Astrocyte (in vitro differentiated cells and primary cell): ENCODE results near the gene MTUS2. TPM values are rescaled to one million over a fixed set of nuclear protein-coding genes. Genes with fewer than 3 reads are reported as not detected.

ENCODE experiments used
- DNase-seq: peaks from one replicate; pipeline ENCODE4 v3.0.0-alpha.2; 2010; ENCODE audit warnings: low read depth
- FAIRE-seq: peaks from 2 replicates; lab custom pipeline; 2011; peaks lifted over from hg19 to GRCh38; lab: Jason Lieb, UNC
- H2AFZ ChIP-seq: 2 replicates; pipeline ENCODE4 v1.6.0; 2012; ENCODE audit warnings: low read depth, low read length, inconsistent platforms
- H3K27ac ChIP-seq: 2 replicates; pipeline ENCODE4 v1.5.1; 2011; ENCODE audit warnings: low read depth, low read length, inconsistent platforms
- H3K27me3 ChIP-seq: 2 replicates; pipeline ENCODE4 v1.6.0; 2011; ENCODE audit warnings: low read length, inconsistent platforms; ENCODE audit not compliant: insufficient read depth
- H3K36me3 ChIP-seq: 2 replicates; pipeline ENCODE4 v1.5.1; 2011; ENCODE audit warnings: low read length, inconsistent platforms; ENCODE audit not compliant: insufficient read depth
- H3K4me1 ChIP-seq: 2 replicates; pipeline ENCODE4 v1.5.1; 2011; ENCODE audit warnings: low read length, inconsistent platforms; ENCODE audit not compliant: insufficient read depth
- H3K4me2 ChIP-seq: 2 replicates; pipeline ENCODE4 v1.6.0; 2012; ENCODE audit warnings: low read length, inconsistent platforms
- H3K4me3 ChIP-seq: 2 replicates; pipeline ENCODE4 v1.5.1; 2011; ENCODE audit warnings: low read depth, mild to moderate bottlenecking, low read length, inconsistent platforms; ENCODE audit not compliant: insufficient read depth
- H3K79me2 ChIP-seq: 2 replicates; pipeline ENCODE4 v1.6.0; 2012; ENCODE audit warnings: mild to moderate bottlenecking, low read length, inconsistent platforms; ENCODE audit not compliant: insufficient read depth
- H3K9ac ChIP-seq: 2 replicates; pipeline ENCODE4 v1.6.0; 2012; ENCODE audit warnings: mild to moderate bottlenecking, low read length, inconsistent platforms
- H3K9me3 ChIP-seq: 2 replicates; pipeline ENCODE4 v1.5.1; 2012; ENCODE audit warnings: low read depth, mild to moderate bottlenecking, low read length, inconsistent platforms; ENCODE audit not compliant: insufficient read depth
- H4K20me1 ChIP-seq: 2 replicates; pipeline ENCODE4 v1.6.0; 2012; ENCODE audit warnings: low read length, inconsistent platforms; ENCODE audit not compliant: insufficient read depth
- H3K27ac Mint-ChIP-seq: one replicate; pipeline ENCODE4 v1.8.0; 2021; ENCODE audit warnings: mild to moderate bottlenecking, mixed read lengths; ENCODE audit not compliant: unreplicated experiment
- H3K27me3 Mint-ChIP-seq: one replicate; pipeline ENCODE4 v1.8.0; 2021; ENCODE audit warnings: low read depth, mixed read lengths; ENCODE audit not compliant: unreplicated experiment
- H3K36me3 Mint-ChIP-seq: one replicate; pipeline ENCODE4 v1.8.0; 2021; ENCODE audit warnings: low read depth, mixed read lengths; ENCODE audit not compliant: unreplicated experiment
- H3K4me1 Mint-ChIP-seq: one replicate; pipeline ENCODE4 v1.8.0; 2021; ENCODE audit warnings: low read depth, mixed read lengths; ENCODE audit not compliant: unreplicated experiment
- H3K4me3 Mint-ChIP-seq: one replicate; pipeline ENCODE4 v1.8.0; 2021; ENCODE audit warnings: mild to moderate bottlenecking, moderate library complexity, mixed read lengths; ENCODE audit not compliant: unreplicated experiment
- H3K9me3 Mint-ChIP-seq: one replicate; pipeline ENCODE4 v1.8.0; 2021; ENCODE audit warnings: mild to moderate bottlenecking, mixed read lengths; ENCODE audit not compliant: unreplicated experiment
- EZH2 ChIP-seq: IDR thresholded peaks from 2 replicates; pipeline ENCODE4 v1.6.1; 2012; ENCODE audit warnings: mild to moderate bottlenecking, low read length, inconsistent platforms; ENCODE audit not compliant: insufficient read depth
- total RNA-seq: library from RNA; stranded (reverse); gene quantifications from 2 replicates; pipeline ENCODE4 v1.2.1, GENCODE V29; 2021
- TF ChIP-seq, protein P1 (sequence below): IDR thresholded peaks from 2 replicates; pipeline ENCODE4 v1.5.1; 2011; ENCODE audit warnings: low read depth, mild to moderate bottlenecking, inconsistent platforms, low read length, moderate library complexity; ENCODE audit not compliant: insufficient read depth

The MTUS2 gene
- total RNA-seq, 1 donor from 2014 or later, result 0.50 TPM

GRCh38 chr13:29185926-29186325 lies 365.8 kb downstream of the MTUS2 start:
- TF ChIP-seq, protein P1, sequence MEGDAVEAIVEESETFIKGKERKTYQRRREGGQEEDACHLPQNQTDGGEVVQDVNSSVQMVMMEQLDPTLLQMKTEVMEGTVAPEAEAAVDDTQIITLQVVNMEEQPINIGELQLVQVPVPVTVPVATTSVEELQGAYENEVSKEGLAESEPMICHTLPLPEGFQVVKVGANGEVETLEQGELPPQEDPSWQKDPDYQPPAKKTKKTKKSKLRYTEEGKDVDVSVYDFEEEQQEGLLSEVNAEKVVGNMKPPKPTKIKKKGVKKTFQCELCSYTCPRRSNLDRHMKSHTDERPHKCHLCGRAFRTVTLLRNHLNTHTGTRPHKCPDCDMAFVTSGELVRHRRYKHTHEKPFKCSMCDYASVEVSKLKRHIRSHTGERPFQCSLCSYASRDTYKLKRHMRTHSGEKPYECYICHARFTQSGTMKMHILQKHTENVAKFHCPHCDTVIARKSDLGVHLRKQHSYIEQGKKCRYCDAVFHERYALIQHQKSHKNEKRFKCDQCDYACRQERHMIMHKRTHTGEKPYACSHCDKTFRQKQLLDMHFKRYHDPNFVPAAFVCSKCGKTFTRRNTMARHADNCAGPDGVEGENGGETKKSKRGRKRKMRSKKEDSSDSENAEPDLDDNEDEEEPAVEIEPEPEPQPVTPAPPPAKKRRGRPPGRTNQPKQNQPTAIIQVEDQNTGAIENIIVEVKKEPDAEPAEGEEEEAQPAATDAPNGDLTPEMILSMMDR, result no peak
- TF ChIP-seq EZH2, result no peak
- H3K4me2 ChIP-seq, result no peak overlapping the region
- H2AFZ ChIP-seq, result no peak overlapping the region
- H3K4me1 Mint-ChIP-seq, result no peaks in the 10 kb centered on the region
- H3K36me3 Mint-ChIP-seq, result no peaks in the 10 kb centered on the region
- H4K20me1 ChIP-seq, result no peaks in the 10 kb centered on the region
- H3K27me3 Mint-ChIP-seq, result peaks cover 2% of the 10 kb centered on the region
- H3K27ac ChIP-seq, result no peak overlapping the region
- no peak for DNase-seq
- no peaks in the 10 kb centered on the region for H3K27me3 ChIP-seq
- H3K9me3 ChIP-seq, result peaks cover 4% of the 10 kb centered on the region
- H3K36me3 ChIP-seq, result no peaks in the 10 kb centered on the region
- no peak overlapping the region for H3K27ac Mint-ChIP-seq
- no peak overlapping the region for H3K4me3 Mint-ChIP-seq
- no peak overlapping the region for H3K9ac ChIP-seq
- peaks cover 4% of the 10 kb centered on the region for H3K9me3 Mint-ChIP-seq
- no peak overlapping the region for H3K4me3 ChIP-seq
- no peaks in the 10 kb centered on the region for H3K79me2 ChIP-seq
- H3K4me1 ChIP-seq, result no peaks in the 10 kb centered on the region
- FAIRE-seq, result no peak

DNA sequence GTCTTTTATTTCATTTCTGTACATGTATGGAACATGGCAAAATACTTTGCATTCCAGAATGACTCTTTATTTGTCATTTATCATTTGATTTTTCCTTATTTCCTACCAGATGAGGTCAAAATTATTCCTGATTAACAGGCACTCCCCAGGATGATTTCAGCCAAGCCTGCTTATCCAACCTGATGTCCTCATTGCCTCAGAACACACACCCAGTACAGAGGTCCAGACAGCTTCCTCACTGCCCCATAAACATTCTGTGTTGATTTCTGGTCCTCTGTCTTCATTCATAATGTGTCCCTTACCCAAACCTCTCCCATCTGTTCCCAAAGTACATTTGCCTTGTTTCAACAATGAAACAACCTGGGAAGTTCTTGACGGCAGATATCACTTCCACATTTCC lies 367.4 kb downstream of the MTUS2 start:
- Mint-ChIP-seq H3K4me3 (no peak overlapping the region), H3K36me3 (no peaks in the 10 kb centered on the region), H3K9me3 (peaks cover 4% of the 10 kb centered on the region), H3K27ac (no peak overlapping the region), H3K4me1 (no peaks in the 10 kb centered on the region), H3K27me3 (no peaks in the 10 kb centered on the region)
- DNase-seq (no peak), FAIRE-seq (no peak)
- Histone ChIP-seq H3K4me2 (no peak overlapping the region), H3K27ac (no peak overlapping the region), H3K27me3 (no peaks in the 10 kb centered on the region), H3K36me3 (no peaks in the 10 kb centered on the region), H3K9ac (no peak overlapping the region), H2AFZ (no peak overlapping the region), H3K79me2 (no peaks in the 10 kb centered on the region), H3K4me3 (no peak overlapping the region), H4K20me1 (no peaks in the 10 kb centered on the region), H3K4me1 (no peaks in the 10 kb centered on the region), H3K9me3 (peaks cover 4% of the 10 kb centered on the region)
- TF ChIP-seq, protein P1, result no peak
- no peak for TF ChIP-seq EZH2

DNA sequence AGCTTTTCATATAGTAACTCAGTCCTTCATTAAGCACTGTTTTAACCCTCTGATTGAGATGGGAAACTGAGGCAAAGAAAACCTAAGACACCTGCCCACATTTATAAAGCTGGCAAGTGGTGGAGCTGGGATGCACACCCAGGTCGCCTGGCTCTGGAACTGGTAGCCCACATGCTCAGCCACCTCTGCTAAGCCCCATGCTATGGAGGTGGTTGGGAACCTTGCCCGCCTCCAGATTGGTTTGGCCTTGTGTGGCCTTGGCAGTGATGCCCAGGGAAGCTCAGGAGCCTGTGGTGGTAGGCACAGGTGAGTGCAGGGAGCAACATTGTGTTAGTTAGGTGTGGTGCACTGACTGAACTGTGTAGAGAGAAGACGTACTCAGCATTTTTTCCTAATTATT lies 370.2 kb downstream of the MTUS2 start:
- no peaks in the 10 kb centered on the region for H3K36me3 Mint-ChIP-seq
- H3K4me1 Mint-ChIP-seq, result no peaks in the 10 kb centered on the region
- Histone ChIP-seq H3K4me1 (no peaks in the 10 kb centered on the region), H3K4me2 (no peak overlapping the region), H3K9ac (no peak overlapping the region), H3K27ac (no peak overlapping the region), H3K27me3 (no peaks in the 10 kb centered on the region), H3K4me3 (no peak overlapping the region), H4K20me1 (no peaks in the 10 kb centered on the region), H2AFZ (no peak overlapping the region), H3K9me3 (no peaks in the 10 kb centered on the region), H3K79me2 (no peaks in the 10 kb centered on the region), H3K36me3 (no peaks in the 10 kb centered on the region)
- no peak overlapping the region for H3K4me3 Mint-ChIP-seq
- H3K27ac Mint-ChIP-seq, result no peak overlapping the region
- H3K9me3 Mint-ChIP-seq, result peaks cover 3% of the 10 kb centered on the region
- H3K27me3 Mint-ChIP-seq, result no peaks in the 10 kb centered on the region
- no peak for DNase-seq
- TF ChIP-seq EZH2, result no peak
- TF ChIP-seq, protein P1, result no peak
- no peak for FAIRE-seq
